GM21737 (cell line): ENCODE measurements around the gene SCARF2.
A peak's percentile ranks its signal among the peaks of the same experiment; 100 is the strongest.
"Not testable (repeated sequence)": the region's sequence is repeated elsewhere in the genome, so short reads cannot be mapped to it uniquely, and the experiment has no call there.

ENCODE experiments used
- ATAC-seq: cut with Tn5 transposase; IDR thresholded peaks from one replicate; pipeline ENCODE4 v1.9.1; 2021; ENCODE audit warnings: mild to moderate bottlenecking, moderate library complexity; ENCODE audit not compliant: unreplicated experiment

SCARF2 gene

DNA sequence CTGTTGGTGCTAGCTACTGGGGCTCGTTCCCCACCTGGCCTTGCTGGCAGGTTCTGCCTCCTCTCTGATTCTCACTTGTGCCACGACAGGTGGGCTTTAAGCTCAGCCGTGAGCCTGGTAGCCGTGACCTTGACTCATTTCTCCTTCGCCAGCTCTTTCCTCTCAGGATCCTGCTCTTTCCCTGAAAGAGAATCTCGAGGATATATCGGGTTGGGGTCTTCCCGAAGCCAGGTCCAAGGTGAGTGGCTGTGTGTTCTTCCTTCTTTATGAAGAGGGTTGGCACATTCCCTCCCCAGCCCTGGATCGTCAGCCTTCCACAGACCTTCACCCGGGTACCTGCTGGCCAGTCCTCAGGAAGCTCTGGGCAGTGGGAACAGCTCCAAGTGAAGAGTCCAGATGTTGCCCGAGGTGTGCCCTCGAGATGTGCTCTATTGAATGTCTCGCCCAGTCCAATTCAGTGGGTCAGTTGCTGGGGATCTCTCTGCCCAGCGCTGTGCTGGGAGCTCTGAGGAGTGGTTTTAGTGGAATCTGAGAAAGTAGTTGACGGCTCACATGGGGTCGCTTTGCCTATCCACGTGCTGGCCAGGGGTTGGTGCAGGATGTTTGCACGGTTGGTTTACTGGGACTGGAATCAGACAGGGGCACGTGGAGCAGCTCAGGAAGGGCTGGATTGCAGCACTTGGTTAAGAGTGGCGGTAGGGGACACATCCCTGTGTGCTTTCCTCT, 42.3 kb downstream of the SCARF2 start:
- ATAC-seq = no peak

DNA sequence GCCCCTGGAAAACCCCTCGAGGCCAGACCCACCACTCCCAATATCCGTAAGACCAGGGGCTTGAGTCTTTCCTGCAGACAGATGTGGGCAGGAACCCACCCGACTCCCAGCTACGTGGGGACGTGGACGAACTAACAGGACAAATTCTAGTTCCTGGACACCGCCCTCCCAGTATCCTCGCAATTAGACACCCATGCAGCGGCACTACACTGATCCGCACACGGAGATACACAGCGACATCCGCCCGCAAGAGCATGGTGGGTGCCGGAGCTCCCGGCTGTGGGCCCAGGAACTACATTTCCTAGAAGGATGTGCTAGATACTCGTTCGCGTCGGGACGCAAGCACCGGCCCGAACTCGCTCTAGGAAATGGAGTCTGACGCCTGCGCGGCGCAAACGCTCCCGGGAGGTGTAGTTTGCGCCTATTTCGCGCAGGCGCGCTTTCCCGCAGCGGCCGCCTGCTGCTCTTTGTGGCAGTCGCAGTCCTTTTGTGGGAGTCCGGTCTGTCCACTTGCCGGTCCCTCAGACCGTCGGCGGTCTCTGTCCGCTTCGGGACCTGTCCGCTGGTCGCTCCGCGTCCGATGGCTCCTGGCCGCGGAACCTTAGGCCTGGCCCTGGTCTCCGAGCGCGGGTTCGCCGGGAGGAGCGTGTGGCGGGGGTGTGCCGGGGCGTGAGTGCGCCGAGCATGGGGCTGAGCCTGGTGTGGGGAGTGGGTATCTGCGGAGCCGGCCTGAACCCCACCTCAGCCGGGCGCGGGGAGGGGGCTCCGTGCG, 43.7 kb downstream of the SCARF2 start, which contains the start of gene ZNF74:
ZNF74 (plus strand) TSS at position 447 of the 772 bp plus-strand sequence. CDS start 478 bp downstream, outside the sequence.
- peak; percentile 78 for ATAC-seq

DNA sequence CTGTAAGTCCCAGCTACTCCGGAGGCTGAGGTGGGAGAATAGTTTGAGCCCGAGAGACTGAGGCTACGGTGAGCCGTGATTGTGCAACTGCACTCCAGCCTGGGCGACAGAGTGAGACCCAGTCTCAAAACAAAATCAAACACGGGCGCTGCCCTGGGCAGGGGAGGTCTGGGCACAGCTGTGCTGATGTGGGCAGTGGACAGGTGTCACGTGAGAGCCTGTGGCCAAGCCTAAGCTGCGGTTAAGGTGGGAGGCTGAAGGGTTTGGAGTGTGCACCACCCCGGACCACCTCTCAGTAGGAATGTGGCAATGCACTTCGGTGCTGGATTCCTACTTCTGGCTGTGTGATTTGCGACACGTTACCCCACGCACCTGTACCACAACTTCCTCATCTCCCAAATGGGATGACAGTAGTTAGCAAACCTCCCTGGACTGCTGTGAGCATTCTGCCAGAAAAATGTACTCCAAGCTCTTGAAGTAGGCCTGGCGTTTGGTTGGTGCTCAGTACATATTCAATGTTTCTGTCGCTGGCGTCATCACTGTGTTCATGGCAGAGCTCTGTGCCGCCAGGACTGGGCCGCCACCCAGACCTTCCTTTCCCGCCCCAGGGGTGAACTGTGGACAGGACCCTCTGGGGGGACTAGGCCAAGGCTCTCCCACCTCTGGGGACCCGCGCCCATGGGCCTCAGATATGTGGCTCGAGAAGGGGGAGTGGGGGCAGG, 44.5 kb downstream of the SCARF2 start:
- peak; percentile 9 for ATAC-seq

DNA sequence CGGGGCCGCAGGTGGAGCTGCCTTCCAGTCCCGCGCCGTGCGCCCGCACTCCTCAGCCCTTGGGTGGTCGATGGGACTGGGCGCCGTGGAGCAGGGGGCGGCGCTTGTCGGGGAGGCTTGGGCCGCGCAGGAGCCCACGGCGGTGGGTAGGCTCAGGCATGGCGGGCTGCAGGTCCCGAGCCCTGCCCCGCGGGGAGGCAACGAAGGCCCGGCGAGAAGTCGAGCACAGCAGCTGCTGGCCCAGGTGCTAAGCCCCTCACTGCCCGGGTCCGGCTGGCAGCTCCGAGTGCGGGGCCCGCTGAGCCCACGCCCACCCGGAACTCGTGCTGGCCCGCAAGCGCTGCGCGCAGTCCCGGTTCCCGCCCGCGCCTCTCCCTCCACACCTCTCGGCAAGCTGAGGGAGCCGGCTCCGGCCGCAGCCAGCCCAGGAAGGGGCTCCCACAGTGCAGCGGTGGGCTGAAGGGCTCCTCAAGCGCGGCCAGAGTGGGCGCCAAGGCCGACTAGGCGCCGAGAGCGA, 45.2 kb downstream of the SCARF2 start:
- not testable (repeated sequence) for ATAC-seq

DNA sequence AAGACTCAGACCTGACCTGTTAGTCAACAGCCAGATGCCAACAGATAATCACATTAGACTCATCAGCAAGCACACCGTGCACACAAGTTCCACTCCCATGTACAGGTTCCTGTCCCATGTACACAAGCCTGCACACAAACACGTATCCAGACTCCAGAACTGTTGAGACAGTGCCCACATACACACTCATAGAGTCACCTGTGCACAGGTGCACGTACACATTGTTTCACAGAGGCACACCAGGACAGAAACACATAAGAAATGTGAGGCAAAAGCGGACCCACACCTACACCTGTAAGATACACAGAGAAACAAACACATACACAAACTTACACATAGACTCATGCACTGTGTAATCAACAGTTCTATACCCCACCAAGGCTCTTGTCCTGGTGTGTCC, 46.4 kb downstream of the SCARF2 start:
- no peak for ATAC-seq

DNA sequence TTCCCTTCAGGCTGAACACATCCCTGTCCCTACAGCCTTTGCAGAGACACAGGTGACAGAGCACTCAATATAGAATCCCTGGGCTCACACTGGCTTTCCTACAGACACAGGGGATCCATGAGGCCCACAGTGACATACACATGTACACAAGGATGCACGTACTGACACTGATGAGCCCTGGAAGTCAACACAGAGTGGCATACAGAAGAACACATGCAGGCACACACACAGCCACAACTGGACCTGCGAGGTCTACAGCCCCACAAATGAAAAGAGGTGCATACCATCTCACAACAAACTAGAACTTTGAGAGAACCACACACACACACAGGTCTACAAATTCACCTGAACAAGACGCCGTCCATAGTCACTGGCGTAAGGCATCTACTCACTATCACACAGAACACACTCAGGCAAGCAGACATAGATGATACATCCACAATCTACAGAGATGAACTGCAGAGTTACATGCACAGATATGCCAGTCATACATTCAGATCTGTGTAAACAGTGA, 47.2 kb downstream of the SCARF2 start:
- ATAC-seq = no peak

DNA sequence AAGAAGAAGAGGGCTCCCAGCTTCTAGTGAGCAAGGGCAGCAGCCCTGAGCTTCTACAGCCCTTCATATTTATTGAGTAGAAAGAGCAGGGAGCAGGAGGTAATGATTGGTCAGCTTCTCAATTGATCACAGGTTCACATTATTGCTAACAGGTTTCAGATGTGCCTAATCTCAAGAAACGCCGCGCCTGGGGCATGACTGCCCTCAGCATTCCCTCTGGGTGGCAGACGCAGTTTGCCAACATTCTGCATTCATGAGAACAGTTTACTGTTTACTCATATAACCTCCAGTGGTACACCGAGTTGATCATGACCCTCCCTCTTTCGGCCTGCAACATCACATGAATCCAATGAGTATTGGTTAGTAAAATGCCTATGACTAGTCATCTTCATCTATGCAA, 48.3 kb downstream of the SCARF2 start:
- ATAC-seq = no peak

DNA sequence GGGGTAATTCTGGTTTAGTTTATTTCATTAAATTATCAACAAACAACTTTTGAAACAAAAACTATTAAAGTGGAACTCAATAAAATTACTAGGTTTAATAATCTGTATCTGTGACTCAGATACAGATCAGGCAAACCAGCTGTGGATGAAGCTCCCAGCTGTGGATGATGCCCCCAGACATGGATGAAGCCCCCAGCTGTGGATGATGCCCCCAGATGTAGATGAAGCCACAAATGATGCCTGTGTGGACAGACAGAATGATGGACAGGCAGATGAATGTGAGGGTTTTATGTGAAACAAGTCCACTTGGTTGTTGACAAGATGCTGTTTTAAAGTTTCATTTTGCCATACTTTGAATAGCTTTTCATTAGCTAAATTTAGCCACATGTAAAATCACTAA, 49.4 kb downstream of the SCARF2 start:
- ATAC-seq = no peak

DNA sequence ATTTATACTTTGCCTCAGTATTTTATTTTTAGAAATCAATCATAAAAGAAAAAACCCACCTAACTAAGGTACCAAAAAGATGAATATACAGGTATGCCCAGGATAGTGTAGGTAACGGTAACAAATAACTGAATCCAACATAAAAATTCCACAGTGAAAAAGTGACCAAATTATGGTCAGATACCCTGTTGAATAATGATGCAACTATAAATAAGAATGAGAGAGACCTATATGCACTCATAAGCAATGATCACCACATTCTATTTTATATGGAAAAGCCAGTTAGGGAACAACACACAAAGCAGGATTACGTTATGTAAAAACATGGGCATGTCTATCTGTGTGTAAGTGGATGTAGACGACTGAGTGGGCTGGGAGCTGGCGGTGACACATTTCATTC, 50.7 kb downstream of the SCARF2 start:
- no peak for ATAC-seq

DNA sequence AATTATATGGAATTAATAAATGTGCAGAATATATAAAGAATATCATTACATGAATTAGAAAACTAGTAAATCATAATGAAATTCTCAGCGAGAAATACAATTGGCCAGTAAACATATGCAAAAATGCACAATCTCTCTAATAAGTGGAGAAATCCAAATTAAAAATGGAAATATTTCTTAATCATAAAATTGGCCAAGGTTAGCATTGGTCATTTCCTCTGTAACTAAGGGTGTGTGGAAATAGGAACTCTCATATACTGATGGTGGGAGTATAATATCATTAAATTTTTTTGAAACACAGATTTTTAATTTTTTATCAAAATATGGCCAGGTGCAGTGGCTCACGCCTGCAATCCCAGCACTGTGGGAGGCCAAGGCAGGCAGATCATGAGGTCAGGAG, 51.3 kb downstream of the SCARF2 start:
- ATAC-seq = no peak

DNA sequence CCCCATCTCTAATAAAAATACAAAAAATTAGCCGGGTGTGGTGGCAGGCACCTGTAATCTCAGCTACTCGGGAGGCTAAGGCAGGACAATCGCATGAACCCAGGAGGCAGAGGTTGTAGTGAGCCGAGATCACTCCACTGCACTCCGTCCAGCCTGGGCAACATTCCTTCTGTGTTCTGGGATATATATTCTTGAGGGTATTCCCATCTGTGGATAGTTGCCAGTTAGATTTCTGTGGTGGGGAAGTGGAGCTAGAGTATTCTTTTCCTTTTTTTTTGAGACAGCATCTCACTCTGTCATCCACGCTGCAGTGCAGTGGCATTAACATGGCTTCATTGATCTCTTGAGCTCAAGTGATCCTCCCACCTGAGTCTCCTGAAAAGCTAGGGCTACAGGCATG, 52.8 kb downstream of the SCARF2 start:
- no peak for ATAC-seq

DNA sequence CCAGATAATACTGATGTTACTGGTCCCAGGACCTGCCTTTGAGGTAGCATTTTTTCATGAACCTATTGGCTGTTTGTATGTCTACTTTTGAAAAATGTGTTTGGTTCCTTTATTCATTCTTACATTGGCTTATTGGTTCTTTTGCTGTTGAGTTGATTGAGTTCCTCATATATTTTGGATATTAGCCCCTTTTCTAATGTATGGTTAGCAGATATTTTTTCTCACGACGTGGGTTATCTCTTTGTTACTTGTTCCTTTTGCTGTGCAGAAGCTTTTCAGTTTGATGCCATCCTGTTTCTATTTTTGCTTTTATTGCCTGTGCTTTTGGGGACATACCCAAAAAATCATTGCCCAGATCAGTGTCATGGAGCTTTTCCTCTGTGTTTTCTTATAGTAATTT, 53.5 kb downstream of the SCARF2 start:
- ATAC-seq = no peak

DNA sequence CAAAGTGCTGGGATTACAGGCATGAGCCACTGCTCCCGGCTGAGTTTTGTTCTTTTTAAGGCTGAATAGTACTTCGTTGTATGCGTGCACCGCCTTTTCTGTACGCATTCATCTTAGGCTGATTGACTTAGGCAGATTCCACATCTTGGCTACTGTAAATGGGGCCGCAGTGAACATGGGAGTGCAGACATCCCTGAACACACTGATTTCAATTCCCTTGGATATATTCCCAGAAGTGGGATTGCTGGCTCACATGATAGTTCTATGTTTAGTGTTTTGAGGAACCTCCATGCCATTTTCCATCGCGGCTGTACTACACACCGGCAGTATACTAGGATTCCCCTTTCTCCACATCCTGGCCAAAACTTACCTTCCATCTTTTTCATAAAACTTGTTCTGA, 54.1 kb downstream of the SCARF2 start:
- ATAC-seq = no peak

DNA sequence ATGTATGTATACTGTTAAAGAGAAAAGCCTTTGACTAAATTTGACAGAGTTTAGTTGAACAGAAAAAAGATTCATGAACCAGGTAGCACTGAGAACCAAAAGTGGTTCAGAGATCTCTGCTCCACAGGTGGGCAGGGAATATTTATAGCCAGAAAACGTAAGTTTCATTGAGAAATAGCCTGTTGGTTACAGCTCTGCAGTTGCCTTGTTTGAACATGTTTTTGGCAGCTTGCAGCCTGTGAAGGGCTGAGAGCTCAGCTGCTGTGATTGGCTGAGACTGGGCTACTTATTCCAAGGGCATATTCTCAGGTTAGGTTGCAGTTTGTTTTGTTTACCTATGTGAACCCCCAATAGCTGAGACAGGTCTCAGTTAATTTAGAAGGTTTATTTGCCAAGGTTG, 57.1 kb downstream of the SCARF2 start:
- no peak for ATAC-seq

DNA sequence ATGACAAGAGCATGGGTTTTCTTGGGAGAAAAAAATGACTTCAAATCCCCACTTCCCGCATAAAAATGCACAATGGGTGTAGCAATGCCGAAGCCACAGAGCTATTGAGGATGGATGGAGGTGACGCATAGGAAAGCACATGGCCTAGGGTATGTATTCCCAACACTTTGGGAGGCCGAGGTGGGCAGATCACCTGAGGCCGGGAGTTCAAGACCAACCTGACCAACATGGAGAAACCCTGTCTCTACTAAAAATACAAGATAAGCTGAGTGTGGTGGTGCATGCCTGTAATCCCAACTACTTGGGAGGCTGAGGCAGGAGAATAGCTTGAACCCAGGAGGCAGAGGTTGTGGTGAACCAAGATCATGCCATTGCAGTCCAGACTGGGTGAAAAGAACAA, 58.9 kb downstream of the SCARF2 start:
- not testable (repeated sequence) for ATAC-seq

DNA sequence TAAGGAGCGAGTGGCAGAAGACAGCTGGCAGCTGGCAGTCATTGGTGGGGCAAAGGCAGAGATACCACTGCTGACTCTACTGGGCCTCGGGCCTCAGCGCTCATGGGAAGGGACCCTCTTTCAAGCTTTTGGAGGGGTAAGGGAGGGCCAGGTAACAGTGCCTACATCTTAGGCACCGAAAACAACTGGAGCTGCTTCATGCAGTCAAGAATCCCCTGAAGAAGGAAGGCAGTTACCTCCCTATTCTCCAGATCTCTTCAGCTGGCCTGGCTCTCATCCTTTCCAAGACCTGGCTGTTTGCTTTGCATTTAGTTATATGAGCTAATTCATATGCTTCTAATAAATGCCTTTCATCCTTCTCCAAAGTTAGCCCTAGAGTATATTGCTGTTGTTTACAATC, 59.5 kb downstream of the SCARF2 start:
- no peak for ATAC-seq

DNA sequence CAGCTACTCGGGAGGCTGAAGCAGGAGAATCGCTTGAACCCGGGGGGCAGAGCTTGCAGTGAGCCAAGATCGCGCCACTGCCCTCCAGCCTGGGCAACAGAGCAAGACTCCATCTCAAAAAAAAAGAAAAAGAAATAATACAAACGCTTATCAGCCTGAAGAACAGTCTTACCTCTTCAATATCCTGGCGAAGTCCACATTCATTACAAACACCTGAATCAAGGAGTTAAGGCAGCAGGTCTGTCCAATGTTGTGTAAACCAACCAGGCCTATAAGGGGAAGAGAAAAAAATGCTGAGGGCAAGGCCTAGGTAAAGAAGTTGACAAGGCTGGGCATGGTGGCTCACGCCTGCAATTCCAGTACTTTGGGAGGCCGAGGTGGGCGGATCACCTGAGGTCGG, 60.6 kb downstream of the SCARF2 start:
- ATAC-seq = not testable (repeated sequence)

DNA sequence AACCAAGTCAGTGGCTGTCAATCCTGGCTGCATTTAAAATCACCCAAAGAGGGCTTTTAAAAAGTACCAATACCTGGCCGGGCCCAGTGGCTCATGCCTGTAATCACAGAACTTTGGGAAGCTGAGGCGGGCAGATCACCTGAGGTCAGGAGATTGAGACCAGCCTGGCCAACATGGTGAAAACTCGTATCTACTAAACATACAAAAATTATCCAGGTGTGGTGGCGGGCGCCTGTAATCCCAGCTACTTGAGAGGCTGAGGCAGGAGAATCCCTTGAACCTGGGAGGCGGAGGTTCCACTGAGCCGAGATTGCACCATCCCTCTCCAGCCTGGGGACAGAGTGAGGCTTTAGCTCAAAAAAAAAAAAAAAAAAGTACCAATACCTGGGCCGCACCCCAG, 61.3 kb downstream of the SCARF2 start:
- not testable (repeated sequence) for ATAC-seq
